Suprapubic skin (tissue), 4 donors: ENCODE measurements around the gene GFPT2.
"Not testable (repeated sequence)": the region's sequence is repeated elsewhere in the genome, so short reads cannot be mapped to it uniquely, and the experiment has no call there.

Source experiments
- EP300 ChIP-seq: sonication (generic); formaldehyde crosslinking; IDR thresholded peaks from one replicate; pipeline ENCODE4 v1.6.1; 2017; ENCODE audit warnings: antibody characterized with exemption
- POLR2A ChIP-seq, 2 donors: fragments of 450-650 bp; IDR thresholded peaks; one replicate each; pipeline ENCODE4 v1.6.1; 2017; ENCODE audit warnings: antibody characterized with exemption in 2 of 2, mild to moderate bottlenecking in 2 of 2, moderate library complexity in 2 of 2
- POLR2AphosphoS5 ChIP-seq, 3 donors: sonication (generic); formaldehyde crosslinking; IDR thresholded peaks; one replicate each; pipeline ENCODE4 v1.6.1; 2017; ENCODE audit warnings: antibody characterized with exemption in 3 of 3

DNA sequence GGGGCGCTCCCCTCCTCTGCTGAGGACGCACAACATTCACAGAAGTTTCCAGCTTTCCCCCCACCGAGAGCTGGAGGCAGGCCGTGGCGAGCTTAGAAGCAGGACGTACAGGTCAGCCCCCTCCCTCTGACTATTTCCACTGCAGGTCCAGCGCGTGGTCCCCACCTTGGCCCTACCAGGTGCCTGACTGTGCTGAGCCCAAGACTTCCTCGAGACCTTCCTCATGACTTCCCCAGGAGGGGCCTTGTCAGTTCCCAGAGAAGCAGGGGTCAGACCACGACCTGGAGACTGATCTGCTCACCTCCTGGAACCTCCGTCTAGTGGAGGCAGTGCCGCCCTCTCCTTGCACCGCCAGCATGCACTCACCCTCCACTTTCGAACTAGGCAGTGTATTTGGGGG, 54.1 kb downstream of the GFPT2 start:
- not testable (repeated sequence) for TF ChIP-seq POLR2AphosphoS5 (IDR thresholded peaks at IDR 0.05); EP300; POLR2A (IDR thresholded peaks at IDR 0.05)
